HCT116 (cell line): ENCODE measurements around the gene ROBO1. TPM values are rescaled to one million over a fixed set of nuclear protein-coding genes. Genes with fewer than 3 reads are reported as not detected.

Source experiments
- ATAC-seq: fragments of 200-7000 bp; cut with Tn5 transposase; 2 replicates; pipeline ENCODE4 v1.9.1; 2020; ENCODE audit warnings: mild to moderate bottlenecking, moderate library complexity
- BruUV-seq: library from RNA; stranded (reverse); fragments of 400-500 nt; replicated peaks from 2 replicates; lab custom pipeline; 2021; lab: Mats Ljungman, UMichigan
- CTCF ChIA-PET: fragments of 300-600 bp; sonication (Branson Sonifier 250); formaldehyde crosslinking; loops from one replicate; lab custom pipeline; 2021; ENCODE audit warnings: antibody characterized with exemption; lab: Charles Lee
- POLR2A ChIA-PET: fragments of 300-600, 350-600 bp; sonication (Branson Sonifier 250); formaldehyde crosslinking; loops from one replicate; lab custom pipeline; 2021; ENCODE audit warnings: antibody characterized with exemption; lab: Charles Lee
- RAD21 ChIA-PET, 2 experiments: fragments of 300-600 bp; sonication (Branson Sonifier 250); formaldehyde crosslinking; loops; one replicate each; lab custom pipeline; 2023; ENCODE audit warnings: low total read pairs in 2 of 2; ENCODE audit not compliant: uncharacterized antibody in 2 of 2, unreplicated experiment in 2 of 2, low non-redundant PET in 1 of 2; lab: Charles Lee
- DNase-seq: peaks from one replicate; pipeline ENCODE4 v3.0.0-alpha.2; 2010; ENCODE audit warnings: low read depth, low spot score
- H2AFZ ChIP-seq: fragments of 200-600 bp; shearing (Covaris generic), sonication (generic); 2 replicates; pipeline ENCODE4 v1.6.1; 2017; ENCODE audit warnings: low read depth, mixed run types, mixed read lengths, antibody characterized with exemption, low read length; ENCODE audit not compliant: poor library complexity, severe bottlenecking
- H3K27ac ChIP-seq: 2 replicates; pipeline ENCODE4 v1.5.1; 2012; ENCODE audit warnings: low read depth, low read length
- H3K27me3 ChIP-seq: fragments of 200-600 bp; sonication (generic); 2 replicates; pipeline ENCODE4 v1.6.1; 2016; ENCODE audit warnings: mixed run types, low read length, mixed read lengths; ENCODE audit not compliant: insufficient read depth
- H3K36me3 ChIP-seq, 2 experiments: fragments of 200-500 bp in 1 of 2; fragments of 200-600 bp in 1 of 2; sonication (Bioruptor generic) in 1 of 2; sonication (generic) in 1 of 2; 2 replicates each; pipeline versions ENCODE4 v1.5.1 to v1.6.1; 2014 to 2016; ENCODE audit warnings: low read length in 2 of 2, inconsistent platforms in 1 of 2, mixed read lengths in 1 of 2, mixed run types in 1 of 2; ENCODE audit not compliant: insufficient read depth in 2 of 2, control insufficient read depth in 1 of 2
- H3K4me1 ChIP-seq, 2 experiments: fragments of 200-600 bp in 1 of 2; sonication (generic) in 1 of 2; 2 replicates each; pipeline versions ENCODE4 v1.5.1 to v1.6.1; 2012 to 2017; ENCODE audit warnings: low read length in 2 of 2, inconsistent platforms in 1 of 2, mild to moderate bottlenecking in 1 of 2, mixed read lengths in 1 of 2, mixed run types in 1 of 2, moderate library complexity in 1 of 2; ENCODE audit not compliant: insufficient read depth in 2 of 2, control insufficient read depth in 1 of 2
- H3K4me2 ChIP-seq: fragments of 200-600 bp; sonication (generic); 2 replicates; pipeline ENCODE4 v1.6.1; 2017; ENCODE audit warnings: mixed run types, low read length, mixed read lengths
- H3K4me3 ChIP-seq, 2 experiments: fragments of 200-600 bp in 1 of 2; sonication (generic) in 1 of 2; replicated peaks in 1 of 2; 2 replicates each; pipeline ENCODE4 v1.5.1; 2011 to 2016; ENCODE audit warnings: low read length in 2 of 2, control low read depth in 1 of 2, low read depth in 1 of 2, mild to moderate bottlenecking in 1 of 2, mixed read lengths in 1 of 2, mixed run types in 1 of 2
- H3K79me2 ChIP-seq: fragments of 200-600 bp; sonication (generic); 2 replicates; pipeline ENCODE4 v1.6.1; 2017; ENCODE audit warnings: mild to moderate bottlenecking, mixed run types, low read length, moderate library complexity, mixed read lengths; ENCODE audit not compliant: insufficient read depth
- H3K9ac ChIP-seq: fragments of 200-600 bp; sonication (generic); 2 replicates; pipeline ENCODE4 v1.6.1; 2016; ENCODE audit warnings: low read length, mixed read lengths
- H3K9me2 ChIP-seq: fragments of 200-600 bp; sonication (generic), shearing (Covaris generic); 2 replicates; pipeline ENCODE4 v1.6.1; 2017; ENCODE audit warnings: mixed run types, mild to moderate bottlenecking, moderate library complexity; ENCODE audit not compliant: insufficient read depth
- H3K9me3 ChIP-seq, 2 experiments: fragments of 200-500 bp in 1 of 2; fragments of 200-600 bp in 1 of 2; sonication (Bioruptor generic) in 1 of 2; sonication (generic) in 1 of 2; 2 replicates each; pipeline ENCODE4 v1.6.1; 2014 to 2017; ENCODE audit warnings: low read length in 2 of 2, mixed read lengths in 2 of 2, inconsistent platforms in 1 of 2, low read depth in 1 of 2, mild to moderate bottlenecking in 1 of 2, mixed run types in 1 of 2, moderate library complexity in 1 of 2; ENCODE audit not compliant: control insufficient read depth in 1 of 2, insufficient read depth in 1 of 2
- H4K20me1 ChIP-seq: fragments of 200-600 bp; sonication (generic), shearing (Covaris generic); 2 replicates; pipeline ENCODE4 v1.6.1; 2017; ENCODE audit warnings: mixed run types, mild to moderate bottlenecking, moderate library complexity; ENCODE audit not compliant: insufficient read depth
- CEBPB ChIP-seq: IDR thresholded peaks from 2 replicates; pipeline ENCODE4 v1.6.1; 2012; ENCODE audit warnings: low read depth
- EGR1 ChIP-seq: IDR thresholded peaks from 2 replicates; pipeline ENCODE4 v1.6.1; 2012; ENCODE audit warnings: low read depth
- ELF1 ChIP-seq: IDR thresholded peaks from 2 replicates; pipeline ENCODE4 v1.6.1; 2012; ENCODE audit warnings: low read depth, borderline replicate concordance
- EZH2 ChIP-seq: fragments of 200-600 bp; sonication (generic); IDR thresholded peaks from 2 replicates; pipeline ENCODE4 v1.6.1; 2017; ENCODE audit warnings: antibody characterized with exemption, mixed run types
- EZH2phosphoT487 ChIP-seq: fragments of 200-600 bp; IDR thresholded peaks from 2 replicates; pipeline ENCODE4 v1.6.1; 2018; ENCODE audit warnings: antibody characterized with exemption, borderline replicate concordance
- POLR2A ChIP-seq: IDR thresholded peaks from 2 replicates; pipeline ENCODE4 v1.7.0; 2011; ENCODE audit warnings: borderline replicate concordance; ENCODE audit not compliant: insufficient read depth, insufficient read length; ENCODE audit errors: extremely low read depth
- POLR2AphosphoS5 ChIP-seq: IDR thresholded peaks from 2 replicates; pipeline ENCODE4 v1.6.1; 2011; ENCODE audit warnings: mild to moderate bottlenecking, low read depth, low read length, moderate library complexity
- RAD21 ChIP-seq: IDR thresholded peaks from 2 replicates; pipeline ENCODE4 v1.6.1; 2012; ENCODE audit warnings: low read depth, mild to moderate bottlenecking
- SIN3A ChIP-seq: IDR thresholded peaks from 2 replicates; pipeline ENCODE4 v1.6.1; 2012; ENCODE audit warnings: low read depth
- SRF ChIP-seq: IDR thresholded peaks from 2 replicates; pipeline ENCODE4 v1.6.1; 2012; ENCODE audit warnings: low read depth
- TCF7L2 ChIP-seq: IDR thresholded peaks from 2 replicates; pipeline ENCODE4 v1.7.0; 2011; ENCODE audit warnings: borderline replicate concordance, inconsistent platforms; ENCODE audit not compliant: insufficient read depth, insufficient read length; ENCODE audit errors: extremely low read depth
- YY1 ChIP-seq: IDR thresholded peaks from 2 replicates; pipeline ENCODE4 v1.6.1; 2011; ENCODE audit warnings: low read length, low read depth, moderate library complexity, mild to moderate bottlenecking; ENCODE audit not compliant: insufficient replicate concordance; ENCODE audit errors: extremely low read depth
- ZFX ChIP-seq: fragments of 450-650 bp; IDR thresholded peaks from 2 replicates; pipeline ENCODE4 v1.6.1; 2017
- ZNF274 ChIP-seq: fragments of 200-500 bp; sonication (Bioruptor generic); IDR thresholded peaks from 2 replicates; pipeline ENCODE4 v1.6.1; 2014; ENCODE audit warnings: mild to moderate bottlenecking, low read depth, low read length, inconsistent platforms
- intact Hi-C: fragments of 100-400 bp; cut with micrococcal nuclease; formaldehyde crosslinking; loops from 2 replicates; pipeline ENCODE4 v1.10.0; 2022
- total RNA-seq: library from RNA; stranded (reverse); gene quantifications from one replicate; pipeline ENCODE4 v1.2.1, GENCODE V29; 2021; ENCODE audit not compliant: unreplicated experiment
- TF ChIP-seq, protein P1 (sequence below): IDR thresholded peaks from 2 replicates; pipeline ENCODE4 v1.6.1; 2011; ENCODE audit warnings: mild to moderate bottlenecking, low read length, moderate library complexity; ENCODE audit not compliant: insufficient replicate concordance; ENCODE audit errors: extremely low read depth
- TF ChIP-seq, protein P2 (sequence below): IDR thresholded peaks from 2 replicates; pipeline ENCODE4 v1.6.1; 2012; ENCODE audit warnings: low read depth
- TF ChIP-seq, protein P3 (sequence below): IDR thresholded peaks from 2 replicates; pipeline ENCODE4 v1.6.1; 2012
- TF ChIP-seq, protein P4 (sequence below): IDR thresholded peaks from 2 replicates; pipeline ENCODE4 v1.6.1; 2012
- TF ChIP-seq, protein P5 (sequence below), 3 experiments: fragments of 200-600 bp in 1 of 3; sonication (generic) in 1 of 3; IDR thresholded peaks in 2 of 3; conservative IDR thresholded peaks in 1 of 3; 2 replicates each; pipeline ENCODE4 v1.5.1; 2012 to 2017; ENCODE audit warnings: low read depth in 2 of 3, low read length in 2 of 3, antibody characterized with exemption in 1 of 3, borderline replicate concordance in 1 of 3, control low read depth in 1 of 3, mild to moderate bottlenecking in 1 of 3, mixed read lengths in 1 of 3, mixed run types in 1 of 3, moderate library complexity in 1 of 3; ENCODE audit not compliant: insufficient read depth in 1 of 3

Gene ROBO1
- total RNA-seq, 1 experiment from 2014 or later: 0.27 TPM

DNA sequence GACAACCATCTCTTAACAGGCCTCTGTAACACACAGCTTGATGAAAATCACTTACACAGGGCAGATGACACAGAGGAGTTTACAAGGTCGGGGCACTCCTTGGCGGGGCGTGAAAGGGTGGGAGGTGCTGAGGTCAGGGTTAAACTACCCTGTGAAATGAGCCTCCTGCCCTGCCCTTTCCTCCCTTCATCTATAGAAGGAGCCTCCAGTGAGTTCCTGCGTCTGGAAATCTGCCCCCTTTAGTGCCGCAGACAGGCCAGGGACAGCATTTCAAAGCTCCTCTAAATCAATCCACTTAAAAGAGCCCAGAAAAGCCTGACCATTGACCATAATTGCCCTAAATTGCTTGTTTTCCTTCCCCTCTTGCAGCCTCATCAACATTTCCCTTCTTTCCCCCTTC lies 1.9 kb downstream of the ROBO1 start:
- no peaks in the 10 kb centered on the region for H3K9me2 ChIP-seq
- ChIA-PET POLR2A (no interaction called here), CTCF (no interaction called here), RAD21 (no interaction called here)
- H3K4me1 ChIP-seq: no peaks in the 10 kb centered on the region
- H2AFZ ChIP-seq: no peak overlapping the region
- no peaks in the 10 kb centered on the region for H3K79me2 ChIP-seq
- no peaks in the 10 kb centered on the region for H4K20me1 ChIP-seq
- no peak overlapping the region for H3K27ac ChIP-seq
- H3K9me3 ChIP-seq: peaks cover 0 to 13% of the 10 kb centered on the region in 2 experiments; a peak in 2 of 4 replicates
- no peaks in the 10 kb centered on the region for H3K36me3 ChIP-seq
- no TSS peak for BruUV-seq
- H3K4me2 ChIP-seq: no peak overlapping the region
- H3K27me3 ChIP-seq: no peaks in the 10 kb centered on the region
- ATAC-seq (no peak), DNase-seq (no peak)
- H3K4me3 ChIP-seq: no peak overlapping the region
- TF ChIP-seq EGR1 (no peak), RAD21 (no peak), ELF1 (no peak), ZFX (no peak), EZH2phosphoT487 (no peak), POLR2AphosphoS5 (no peak), ZNF274 (no peak), YY1 (no peak), CEBPB (no peak), EZH2 (no peak), SRF (no peak), SIN3A (no peak), TCF7L2 (no peak), POLR2A (no peak)
- TF ChIP-seq, protein P1, sequence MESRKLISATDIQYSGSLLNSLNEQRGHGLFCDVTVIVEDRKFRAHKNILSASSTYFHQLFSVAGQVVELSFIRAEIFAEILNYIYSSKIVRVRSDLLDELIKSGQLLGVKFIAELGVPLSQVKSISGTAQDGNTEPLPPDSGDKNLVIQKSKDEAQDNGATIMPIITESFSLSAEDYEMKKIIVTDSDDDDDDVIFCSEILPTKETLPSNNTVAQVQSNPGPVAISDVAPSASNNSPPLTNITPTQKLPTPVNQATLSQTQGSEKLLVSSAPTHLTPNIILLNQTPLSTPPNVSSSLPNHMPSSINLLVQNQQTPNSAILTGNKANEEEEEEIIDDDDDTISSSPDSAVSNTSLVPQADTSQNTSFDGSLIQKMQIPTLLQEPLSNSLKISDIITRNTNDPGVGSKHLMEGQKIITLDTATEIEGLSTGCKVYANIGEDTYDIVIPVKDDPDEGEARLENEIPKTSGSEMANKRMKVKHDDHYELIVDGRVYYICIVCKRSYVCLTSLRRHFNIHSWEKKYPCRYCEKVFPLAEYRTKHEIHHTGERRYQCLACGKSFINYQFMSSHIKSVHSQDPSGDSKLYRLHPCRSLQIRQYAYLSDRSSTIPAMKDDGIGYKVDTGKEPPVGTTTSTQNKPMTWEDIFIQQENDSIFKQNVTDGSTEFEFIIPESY: no peak
- TF ChIP-seq, protein P2, sequence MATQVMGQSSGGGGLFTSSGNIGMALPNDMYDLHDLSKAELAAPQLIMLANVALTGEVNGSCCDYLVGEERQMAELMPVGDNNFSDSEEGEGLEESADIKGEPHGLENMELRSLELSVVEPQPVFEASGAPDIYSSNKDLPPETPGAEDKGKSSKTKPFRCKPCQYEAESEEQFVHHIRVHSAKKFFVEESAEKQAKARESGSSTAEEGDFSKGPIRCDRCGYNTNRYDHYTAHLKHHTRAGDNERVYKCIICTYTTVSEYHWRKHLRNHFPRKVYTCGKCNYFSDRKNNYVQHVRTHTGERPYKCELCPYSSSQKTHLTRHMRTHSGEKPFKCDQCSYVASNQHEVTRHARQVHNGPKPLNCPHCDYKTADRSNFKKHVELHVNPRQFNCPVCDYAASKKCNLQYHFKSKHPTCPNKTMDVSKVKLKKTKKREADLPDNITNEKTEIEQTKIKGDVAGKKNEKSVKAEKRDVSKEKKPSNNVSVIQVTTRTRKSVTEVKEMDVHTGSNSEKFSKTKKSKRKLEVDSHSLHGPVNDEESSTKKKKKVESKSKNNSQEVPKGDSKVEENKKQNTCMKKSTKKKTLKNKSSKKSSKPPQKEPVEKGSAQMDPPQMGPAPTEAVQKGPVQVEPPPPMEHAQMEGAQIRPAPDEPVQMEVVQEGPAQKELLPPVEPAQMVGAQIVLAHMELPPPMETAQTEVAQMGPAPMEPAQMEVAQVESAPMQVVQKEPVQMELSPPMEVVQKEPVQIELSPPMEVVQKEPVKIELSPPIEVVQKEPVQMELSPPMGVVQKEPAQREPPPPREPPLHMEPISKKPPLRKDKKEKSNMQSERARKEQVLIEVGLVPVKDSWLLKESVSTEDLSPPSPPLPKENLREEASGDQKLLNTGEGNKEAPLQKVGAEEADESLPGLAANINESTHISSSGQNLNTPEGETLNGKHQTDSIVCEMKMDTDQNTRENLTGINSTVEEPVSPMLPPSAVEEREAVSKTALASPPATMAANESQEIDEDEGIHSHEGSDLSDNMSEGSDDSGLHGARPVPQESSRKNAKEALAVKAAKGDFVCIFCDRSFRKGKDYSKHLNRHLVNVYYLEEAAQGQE: no peak
- TF ChIP-seq, protein P3, sequence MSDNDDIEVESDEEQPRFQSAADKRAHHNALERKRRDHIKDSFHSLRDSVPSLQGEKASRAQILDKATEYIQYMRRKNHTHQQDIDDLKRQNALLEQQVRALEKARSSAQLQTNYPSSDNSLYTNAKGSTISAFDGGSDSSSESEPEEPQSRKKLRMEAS: no peak
- TF ChIP-seq, protein P4, sequence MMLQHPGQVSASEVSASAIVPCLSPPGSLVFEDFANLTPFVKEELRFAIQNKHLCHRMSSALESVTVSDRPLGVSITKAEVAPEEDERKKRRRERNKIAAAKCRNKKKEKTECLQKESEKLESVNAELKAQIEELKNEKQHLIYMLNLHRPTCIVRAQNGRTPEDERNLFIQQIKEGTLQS: no peak
- TF ChIP-seq, protein P5, sequence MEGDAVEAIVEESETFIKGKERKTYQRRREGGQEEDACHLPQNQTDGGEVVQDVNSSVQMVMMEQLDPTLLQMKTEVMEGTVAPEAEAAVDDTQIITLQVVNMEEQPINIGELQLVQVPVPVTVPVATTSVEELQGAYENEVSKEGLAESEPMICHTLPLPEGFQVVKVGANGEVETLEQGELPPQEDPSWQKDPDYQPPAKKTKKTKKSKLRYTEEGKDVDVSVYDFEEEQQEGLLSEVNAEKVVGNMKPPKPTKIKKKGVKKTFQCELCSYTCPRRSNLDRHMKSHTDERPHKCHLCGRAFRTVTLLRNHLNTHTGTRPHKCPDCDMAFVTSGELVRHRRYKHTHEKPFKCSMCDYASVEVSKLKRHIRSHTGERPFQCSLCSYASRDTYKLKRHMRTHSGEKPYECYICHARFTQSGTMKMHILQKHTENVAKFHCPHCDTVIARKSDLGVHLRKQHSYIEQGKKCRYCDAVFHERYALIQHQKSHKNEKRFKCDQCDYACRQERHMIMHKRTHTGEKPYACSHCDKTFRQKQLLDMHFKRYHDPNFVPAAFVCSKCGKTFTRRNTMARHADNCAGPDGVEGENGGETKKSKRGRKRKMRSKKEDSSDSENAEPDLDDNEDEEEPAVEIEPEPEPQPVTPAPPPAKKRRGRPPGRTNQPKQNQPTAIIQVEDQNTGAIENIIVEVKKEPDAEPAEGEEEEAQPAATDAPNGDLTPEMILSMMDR (IDR thresholded peaks at IDR 0.05 in 2 of 3, conservative IDR thresholded peaks at IDR 0.05 in 1 of 3; ENCODE audit: borderline replicate concordance in 1 of 3, insufficient read depth in 1 of 3, low read depth in 2 of 3, low read length in 2 of 3): no peak
- intact Hi-C loops: no loop called here
- H3K9ac ChIP-seq: no peak overlapping the region
